A549 (cell line): Measurements from ENCODE around the gene HILPDA.

ENCODE experiments used
- BHLHE40 ChIP-seq: IDR thresholded peaks from 2 replicates; pipeline ENCODE4 v1.6.1; 2012; ENCODE audit warnings: low read depth, low read length, inconsistent platforms
- CEBPB ChIP-seq, 2 experiments: fragments of >200 bp in 1 of 2; sonication (Bioruptor Twin) in 1 of 2; formaldehyde crosslinking in 1 of 2; IDR thresholded peaks; 2 replicates each; pipeline ENCODE4 v1.6.1; 2012 to 2016
- CTCF ChIP-seq: fragments of >200 bp; sonication (Bioruptor Twin); formaldehyde crosslinking; IDR thresholded peaks from 3 replicates; pipeline ENCODE4 v1.5.1; 2016
- KDM1A ChIP-seq: fragments of 200-600 bp; sonication (generic); IDR thresholded peaks from 2 replicates; pipeline ENCODE4 v1.6.1; 2016; ENCODE audit warnings: low read depth, mild to moderate bottlenecking

- TF ChIP-seq BHLHE40 (no peak), KDM1A (no peak), CTCF (no peak), CEBPB (IDR thresholded peaks at IDR 0.05) (no peak)
These were observed 612 bp downstream of the HILPDA start for GRCh38 chr7:128456255-128456725.
